Fibroblast of pulmonary artery (primary cell): ENCODE data around the gene OR56B4.
"Not testable (repeated sequence)": the region's sequence is repeated elsewhere in the genome, so short reads cannot be mapped to it uniquely, and the experiment has no call there.

Source experiments
- DNase-seq: peaks from one replicate; pipeline ENCODE4 v3.0.0-alpha.2; 2010; ENCODE audit warnings: low read depth
- H3K4me3 ChIP-seq: replicated peaks from 2 replicates; pipeline ENCODE4 v1.5.1; 2011; ENCODE audit warnings: low read depth, mild to moderate bottlenecking, control low read depth, low read length, moderate library complexity
- CTCF ChIP-seq: IDR thresholded peaks from 2 replicates; pipeline ENCODE4 v1.5.1; 2011; ENCODE audit warnings: mild to moderate bottlenecking, control low read depth, low read length, inconsistent platforms; ENCODE audit errors: missing control alignments

Gene OR56B4

GRCh38 chr11:6107384-6107783 is at the start of gene OR56B4:
Gene OR56B4, plus strand, starts transcription at chr11:6107684. Its CDS starts 95 bp downstream, at chr11:6107779.
- not testable (repeated sequence) for DNase-seq, H3K4me3 ChIP-seq

- no peak for TF ChIP-seq CTCF
- DNase-seq = no peak
Measured at GRCh38 chr11:6061475-6061874, 46.0 kb upstream of the OR56B4 start.

GRCh38 chr11:6062691-6063358 is 44.7 kb upstream of the OR56B4 start:
- no peak overlapping the region for H3K4me3 ChIP-seq
- no peak for DNase-seq
- no peak for TF ChIP-seq CTCF

More at GRCh38 chr11:6061475-6061874, 46.0 kb upstream of the OR56B4 start:
- H3K4me3 ChIP-seq = no peak overlapping the region

- no peak for TF ChIP-seq CTCF
- no peak for DNase-seq
- H3K4me3 ChIP-seq = no peak overlapping the region
Measured at GRCh38 chr11:6067502-6067901, 40.0 kb upstream of the OR56B4 start.

- DNase-seq, H3K4me3 ChIP-seq: not testable (repeated sequence)
Measured at GRCh38 chr11:6076443-6076842, 31.0 kb upstream of the OR56B4 start.

GRCh38 chr11:6077723-6078122 is 29.8 kb upstream of the OR56B4 start:
- no peak overlapping the region for H3K4me3 ChIP-seq
- no peak for TF ChIP-seq CTCF
- no peak for DNase-seq

GRCh38 chr11:6079463-6079862 is 28.0 kb upstream of the OR56B4 start:
- H3K4me3 ChIP-seq = no peak overlapping the region
- no peak for DNase-seq

More at GRCh38 chr11:6079463-6079862, 28.0 kb upstream of the OR56B4 start:
- TF ChIP-seq CTCF = no peak
